ENCODE results near the gene CLIC6. TPM values are rescaled to one million over a fixed set of nuclear protein-coding genes. Genes with fewer than 3 reads are reported as not detected.
A peak's percentile ranks its signal among the peaks of the same experiment; 100 is the strongest.

CLIC6 gene
- 6.2 and 17.6 TPM in 2 replicates for total RNA-seq (ENCODE audit: low replicate concordance)
- long read RNA-seq, partial matches to known transcripts, result 0 of 3 reads
- long read RNA-seq, other reads (novel, unspliced or antisense), result 3 of 3 reads

DNA sequence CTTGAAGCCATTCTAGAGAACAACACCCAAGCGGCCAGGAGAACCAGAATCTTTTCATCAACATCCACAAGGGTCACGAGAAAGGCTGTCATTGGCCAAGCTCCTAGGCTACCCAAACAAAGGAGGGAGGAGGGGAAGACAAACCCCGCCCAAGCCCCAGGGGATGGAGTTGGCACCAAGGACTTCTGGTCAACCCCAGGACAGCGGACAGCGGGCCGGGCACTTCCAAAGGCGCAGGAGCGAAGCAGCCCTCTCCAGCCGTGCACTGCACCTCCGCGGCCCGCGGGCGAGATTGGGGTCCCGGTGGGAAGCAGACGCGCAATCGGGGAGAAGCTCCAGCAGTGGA, at the start of gene CLIC6:
Gene CLIC6, plus strand, starts transcription at position 192 of the 346 bp plus-strand sequence. CDS start 395 bp downstream, outside the sequence.
- no peak for DNase-seq (ENCODE audit: extremely low spot score, unreplicated experiment)
- Mint-ChIP-seq H3K27ac (no peak within 1 kb of the TSS), H3K4me3 (peak within 1 kb of the TSS; percentile 80), H3K9me3 (no peaks in the 10 kb centered on the region), H3K27me3 (peaks cover 79% of the 10 kb centered on the region), H3K36me3 (peaks cover 3% of the 10 kb centered on the region), H3K4me1 (ENCODE audit: unreplicated experiment) (peaks cover 5% of the 10 kb centered on the region)
- TF ChIP-seq, protein P1, sequence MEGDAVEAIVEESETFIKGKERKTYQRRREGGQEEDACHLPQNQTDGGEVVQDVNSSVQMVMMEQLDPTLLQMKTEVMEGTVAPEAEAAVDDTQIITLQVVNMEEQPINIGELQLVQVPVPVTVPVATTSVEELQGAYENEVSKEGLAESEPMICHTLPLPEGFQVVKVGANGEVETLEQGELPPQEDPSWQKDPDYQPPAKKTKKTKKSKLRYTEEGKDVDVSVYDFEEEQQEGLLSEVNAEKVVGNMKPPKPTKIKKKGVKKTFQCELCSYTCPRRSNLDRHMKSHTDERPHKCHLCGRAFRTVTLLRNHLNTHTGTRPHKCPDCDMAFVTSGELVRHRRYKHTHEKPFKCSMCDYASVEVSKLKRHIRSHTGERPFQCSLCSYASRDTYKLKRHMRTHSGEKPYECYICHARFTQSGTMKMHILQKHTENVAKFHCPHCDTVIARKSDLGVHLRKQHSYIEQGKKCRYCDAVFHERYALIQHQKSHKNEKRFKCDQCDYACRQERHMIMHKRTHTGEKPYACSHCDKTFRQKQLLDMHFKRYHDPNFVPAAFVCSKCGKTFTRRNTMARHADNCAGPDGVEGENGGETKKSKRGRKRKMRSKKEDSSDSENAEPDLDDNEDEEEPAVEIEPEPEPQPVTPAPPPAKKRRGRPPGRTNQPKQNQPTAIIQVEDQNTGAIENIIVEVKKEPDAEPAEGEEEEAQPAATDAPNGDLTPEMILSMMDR (conservative IDR thresholded peaks at IDR 0.05), result no peak

DNA sequence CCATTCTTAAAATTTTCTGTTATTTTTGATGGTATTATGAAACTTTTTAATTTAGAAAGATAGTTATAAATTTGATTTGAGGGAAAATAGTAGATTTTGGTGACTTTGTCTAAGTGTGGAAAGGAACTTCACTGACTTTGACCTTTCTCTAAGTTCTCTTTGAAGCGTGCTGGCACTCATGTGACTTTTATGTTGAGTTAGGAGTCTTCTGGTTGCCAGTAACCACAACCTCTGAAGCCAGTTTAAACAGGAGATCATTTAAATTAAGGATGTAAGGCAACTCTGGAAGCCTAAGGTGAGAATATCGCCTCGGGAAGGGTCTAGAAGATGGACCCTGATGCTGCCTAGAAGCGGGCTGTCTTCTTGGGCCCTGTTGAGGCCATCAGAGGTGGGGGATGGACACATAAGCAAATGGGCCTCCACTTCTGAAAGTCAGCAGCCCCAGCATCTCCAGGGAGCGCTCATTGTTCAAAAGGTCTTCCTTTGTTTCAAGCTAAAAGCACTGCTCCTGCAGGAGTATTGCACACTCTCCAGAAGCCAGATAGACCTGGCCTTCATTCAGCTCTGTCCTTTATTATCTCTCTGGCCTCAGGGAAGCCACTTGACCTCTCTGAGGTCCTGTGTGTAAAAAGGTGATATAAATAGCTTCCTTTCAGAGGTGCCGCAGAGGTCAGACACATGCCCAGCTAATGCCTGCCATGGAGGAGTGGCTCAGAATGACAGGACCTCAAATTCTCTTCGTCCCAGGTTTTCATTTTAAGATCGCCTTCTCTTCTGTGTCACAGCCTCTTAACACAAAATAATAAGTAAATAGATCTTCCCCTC, 48.7 kb upstream of the CLIC6 start:
- Mint-ChIP-seq H3K4me1 (ENCODE audit: unreplicated experiment) (no peaks in the 10 kb centered on the region), H3K27ac (no peak overlapping the region), H3K9me3 (no peaks in the 10 kb centered on the region), H3K36me3 (no peaks in the 10 kb centered on the region), H3K27me3 (peaks cover 29% of the 10 kb centered on the region), H3K4me3 (no peak overlapping the region)
- no peak for DNase-seq (ENCODE audit: extremely low spot score, unreplicated experiment)
- TF ChIP-seq, protein P1 (conservative IDR thresholded peaks at IDR 0.05), result no peak

DNA sequence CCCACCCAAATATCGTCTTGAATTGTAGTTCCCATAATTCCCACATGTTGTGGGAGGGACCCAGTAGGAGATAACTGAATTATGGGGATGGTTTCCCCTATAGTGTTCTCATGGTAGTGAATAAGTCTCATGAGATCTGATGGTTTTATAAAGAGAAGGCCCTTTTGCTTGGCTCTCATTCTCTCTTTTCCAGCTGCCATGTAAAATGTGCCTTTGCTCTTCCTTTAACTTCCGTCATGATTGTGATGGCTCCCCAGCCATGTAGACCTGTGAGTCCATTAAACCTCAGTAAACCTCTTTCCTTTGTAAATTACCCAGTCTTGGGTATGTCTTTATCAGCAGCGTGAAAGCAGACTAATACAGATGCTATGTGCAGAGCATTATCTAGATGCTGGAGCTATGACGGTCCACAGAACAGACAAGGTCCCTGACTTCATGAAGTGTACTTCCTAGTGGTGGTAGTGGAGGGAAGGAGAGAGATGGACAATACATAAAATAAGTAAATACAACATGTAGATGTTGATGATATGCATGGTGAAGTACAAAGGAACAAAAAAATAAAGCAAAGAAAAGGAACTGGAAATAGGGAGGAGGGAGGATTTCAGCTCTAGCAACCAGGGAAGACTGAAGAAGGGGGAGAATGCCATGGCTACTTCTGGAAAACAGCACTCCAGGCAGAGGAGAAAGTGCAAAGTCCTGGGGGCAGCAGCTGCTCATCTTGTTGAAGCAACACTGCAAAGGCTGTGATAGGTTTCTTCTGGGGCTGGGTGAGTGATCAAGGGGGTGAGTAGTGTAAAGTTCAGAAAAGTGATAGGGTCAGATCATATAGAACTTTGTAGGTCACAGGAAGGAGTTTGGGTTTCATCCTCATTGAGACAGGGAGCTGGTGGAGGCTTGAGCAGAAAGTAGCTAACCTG, 47.1 kb upstream of the CLIC6 start:
- no peak for DNase-seq (ENCODE audit: extremely low spot score, unreplicated experiment)
- Mint-ChIP-seq H3K27me3 (peaks cover 32% of the 10 kb centered on the region), H3K9me3 (no peaks in the 10 kb centered on the region), H3K4me3 (no peak overlapping the region), H3K27ac (no peak overlapping the region), H3K4me1 (ENCODE audit: unreplicated experiment) (no peaks in the 10 kb centered on the region), H3K36me3 (no peaks in the 10 kb centered on the region)
- TF ChIP-seq, protein P1 (conservative IDR thresholded peaks at IDR 0.05), result no peak

DNA sequence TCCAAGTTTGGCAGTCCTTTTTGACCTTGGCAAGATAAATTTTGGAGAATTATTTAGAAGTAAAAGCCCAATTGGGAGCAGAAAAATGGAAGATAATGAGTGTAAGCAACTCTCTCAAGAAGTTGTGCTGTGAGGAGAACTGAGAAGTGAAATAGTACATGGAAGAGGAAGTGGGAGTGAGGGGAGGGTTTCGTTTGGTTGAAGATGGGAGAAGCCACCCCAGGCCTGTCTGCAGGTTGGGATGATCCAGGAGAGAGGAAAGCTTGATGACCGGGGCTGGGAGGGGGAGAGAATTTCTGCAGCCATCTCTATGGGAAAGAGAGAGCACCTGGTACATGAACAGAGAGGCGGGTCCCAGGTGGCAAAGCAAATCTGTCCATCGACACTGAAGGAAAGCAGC, 45.3 kb upstream of the CLIC6 start:
- no peaks in the 10 kb centered on the region for H3K9me3 Mint-ChIP-seq
- H3K27ac Mint-ChIP-seq, result no peak overlapping the region
- H3K4me1 Mint-ChIP-seq (ENCODE audit: unreplicated experiment), result no peaks in the 10 kb centered on the region
- H3K4me3 Mint-ChIP-seq, result no peak overlapping the region
- no peaks in the 10 kb centered on the region for H3K36me3 Mint-ChIP-seq
- H3K27me3 Mint-ChIP-seq, result peaks cover 22% of the 10 kb centered on the region
- TF ChIP-seq, protein P1 (conservative IDR thresholded peaks at IDR 0.05), result no peak
- no peak for DNase-seq (ENCODE audit: extremely low spot score, unreplicated experiment)

DNA sequence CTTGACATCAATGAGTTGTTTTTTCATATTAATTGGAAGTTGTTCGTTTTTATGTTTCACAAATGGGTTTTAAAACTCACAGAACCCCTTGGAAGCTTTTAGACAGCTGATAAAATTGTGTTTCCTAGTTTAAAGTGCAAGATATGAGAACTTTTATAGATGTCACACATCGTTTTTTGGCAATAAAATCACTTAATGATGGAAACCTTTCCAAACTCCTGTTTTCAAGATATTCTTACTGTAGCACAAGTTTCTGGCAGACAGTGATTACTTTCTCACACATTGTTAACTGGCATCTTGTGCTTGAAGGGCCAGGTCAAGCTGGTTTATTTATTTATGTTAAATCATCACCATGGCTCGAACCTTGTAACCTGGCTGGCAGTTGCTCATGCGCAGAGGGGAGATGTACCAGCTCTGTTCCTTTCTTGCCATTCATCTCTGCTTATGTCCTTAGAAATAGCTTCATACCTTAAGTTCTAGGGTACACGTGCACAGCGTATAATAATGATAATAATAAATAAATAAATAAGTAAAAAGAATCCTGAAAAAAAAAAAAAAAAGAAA, 43.7 kb upstream of the CLIC6 start:
- Mint-ChIP-seq H3K4me1 (ENCODE audit: unreplicated experiment) (no peaks in the 10 kb centered on the region), H3K9me3 (no peaks in the 10 kb centered on the region), H3K4me3 (no peak overlapping the region), H3K36me3 (no peaks in the 10 kb centered on the region), H3K27me3 (peaks cover 22% of the 10 kb centered on the region), H3K27ac (no peak overlapping the region)
- TF ChIP-seq, protein P1 (conservative IDR thresholded peaks at IDR 0.05), result no peak
- DNase-seq (ENCODE audit: extremely low spot score, unreplicated experiment), result no peak
